D341Med (cell line): ENCODE data around the gene QRICH1.

Experiments used
- DNase-seq: peaks from one replicate; pipeline ENCODE4 v3.0.0; 2012; ENCODE audit warnings: low spot score

QRICH1 gene

GRCh38 chr3:48997714-48998637 lies 95.9 kb downstream of the QRICH1 start:
- no peak for DNase-seq

GRCh38 chr3:48997102-48997635 lies 96.7 kb downstream of the QRICH1 start:
- no peak for DNase-seq

- no peak for DNase-seq
Measured at GRCh38 chr3:48996640-48997039, 97.2 kb downstream of the QRICH1 start.

- DNase-seq = no peak
Measured at GRCh38 chr3:48993834-48994233, 100.0 kb downstream of the QRICH1 start.

GRCh38 chr3:48991851-48992545 lies 101.9 kb downstream of the QRICH1 start:
- no peak for DNase-seq

GRCh38 chr3:48990636-48991469 lies 103.0 kb downstream of the QRICH1 start:
- no peak for DNase-seq

GRCh38 chr3:48989796-48990635 lies 103.9 kb downstream of the QRICH1 start, which contains the start of gene P4HTM:
P4HTM (plus strand) TSS chr3:48990241; CDS start chr3:48990257, 16 bp downstream.
- DNase-seq = no peak

- no peak for DNase-seq
Measured at GRCh38 chr3:48989126-48989795, 104.6 kb downstream of the QRICH1 start.

GRCh38 chr3:48985831-48986376 lies 108.0 kb downstream of the QRICH1 start:
- DNase-seq = no peak

GRCh38 chr3:48984663-48985062 lies 109.2 kb downstream of the QRICH1 start:
- no peak for DNase-seq

GRCh38 chr3:48983096-48983495 lies 110.8 kb downstream of the QRICH1 start:
- no peak for DNase-seq

GRCh38 chr3:48982686-48983085 lies 111.2 kb downstream of the QRICH1 start:
- no peak for DNase-seq

GRCh38 chr3:48982016-48982415 lies 111.9 kb downstream of the QRICH1 start:
- DNase-seq = no peak

- no peak for DNase-seq
Measured at GRCh38 chr3:48980295-48980694, 113.6 kb downstream of the QRICH1 start.
